ENCODE data around the gene SCD.

The SCD gene

DNA sequence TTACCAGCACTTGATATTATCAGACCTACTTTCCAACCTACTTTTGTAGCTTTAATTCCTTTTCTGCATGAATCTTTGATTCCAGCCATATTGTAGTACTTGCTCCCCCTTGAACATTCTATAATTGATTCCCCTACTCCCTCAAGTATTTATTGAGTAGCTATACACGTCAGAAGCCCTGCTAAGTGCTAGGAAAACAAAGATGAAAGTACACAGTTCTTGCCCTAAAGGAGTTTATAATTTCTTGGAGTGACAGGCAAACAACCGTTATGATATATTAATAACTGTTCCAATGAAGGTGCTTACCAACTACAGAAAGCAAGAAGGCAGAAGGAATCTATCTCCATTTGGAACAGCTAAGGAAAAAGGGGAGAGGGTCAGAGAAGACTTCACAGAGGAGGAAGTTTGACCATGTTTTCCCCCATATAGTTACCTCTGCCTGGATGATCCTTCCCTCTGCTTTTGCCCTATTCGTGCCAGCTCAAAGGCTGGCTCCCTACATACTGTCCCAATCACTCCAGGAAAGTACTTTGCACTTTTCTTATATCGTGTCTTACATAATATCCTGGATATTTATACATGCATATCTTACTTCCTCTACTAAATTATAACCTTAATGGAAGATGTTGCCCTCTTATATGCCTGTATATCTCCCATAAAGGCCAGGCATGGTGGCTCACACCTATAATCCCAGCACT lies 54.7 kb downstream of the SCD start:
- no peak for DNase-seq

DNA sequence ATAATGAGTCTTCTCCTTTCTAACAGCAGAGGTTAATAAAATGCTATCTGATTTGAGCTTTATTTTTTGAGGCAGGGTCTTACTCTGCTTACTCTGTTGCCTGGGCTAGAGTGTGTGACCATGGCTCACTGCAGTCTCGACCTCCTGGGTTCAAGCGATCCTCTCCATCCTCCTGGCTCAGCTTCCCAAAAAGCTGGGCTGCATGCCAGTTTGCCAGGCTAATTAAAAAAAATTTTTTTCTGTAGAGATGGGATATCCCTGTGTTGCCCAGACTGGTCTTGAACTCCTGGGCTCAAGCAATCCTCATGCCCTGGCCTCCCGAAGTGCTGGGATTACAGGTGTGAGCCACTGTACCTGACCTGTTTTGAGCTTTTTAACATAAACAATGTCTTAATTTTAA lies 56.7 kb downstream of the SCD start:
- DNase-seq, result no peak

DNA sequence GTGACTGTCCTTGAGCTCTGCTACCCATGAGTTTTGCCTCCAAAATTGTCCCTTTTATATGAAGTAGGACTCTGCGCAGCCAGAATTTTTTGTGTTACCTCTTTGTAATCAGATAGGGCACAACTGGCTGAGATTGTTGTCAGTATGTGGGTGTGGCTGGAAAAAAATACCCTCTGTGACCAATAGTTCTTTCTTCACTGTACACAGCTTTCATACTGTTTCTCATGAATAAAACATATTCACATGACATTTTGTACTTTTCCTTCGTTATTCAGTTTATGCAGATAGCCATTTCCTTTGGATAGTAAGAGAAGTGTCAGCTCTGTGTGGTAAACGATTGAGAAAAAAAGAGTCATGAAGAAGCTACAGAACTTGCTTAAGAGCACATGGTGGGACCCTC lies 66.1 kb downstream of the SCD start:
- DNase-seq, result no peak
